GM21390 (cell line): ENCODE results near the gene CTBP2.

Source experiments
- ATAC-seq: cut with Tn5 transposase; IDR thresholded peaks from one replicate; pipeline ENCODE4 v1.9.1; 2021; ENCODE audit not compliant: unreplicated experiment

CTBP2 gene

DNA sequence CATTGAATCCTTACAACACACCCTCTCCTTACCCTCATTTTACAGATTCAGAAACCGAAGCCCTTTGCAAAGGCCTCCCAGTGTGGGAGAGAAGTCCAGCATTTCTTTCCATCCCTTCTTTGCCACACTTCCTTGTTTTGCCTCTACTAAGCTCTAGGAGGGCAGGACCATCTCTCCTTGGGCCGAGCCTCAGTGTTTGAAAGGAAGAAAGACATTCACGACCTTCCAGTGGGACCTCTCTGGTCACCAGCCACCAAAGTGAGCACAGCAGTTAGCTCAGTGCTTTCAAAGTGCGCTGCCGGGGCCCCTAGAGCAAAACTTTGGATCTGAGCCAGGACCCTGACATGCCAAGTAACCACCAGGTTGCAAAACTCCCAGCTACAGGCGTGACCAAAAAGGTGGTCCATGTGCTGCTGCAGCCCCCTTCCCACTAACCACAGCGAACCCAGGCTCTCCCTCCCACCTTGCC, 12.4 kb downstream of the CTBP2 start:
- no peak for ATAC-seq

DNA sequence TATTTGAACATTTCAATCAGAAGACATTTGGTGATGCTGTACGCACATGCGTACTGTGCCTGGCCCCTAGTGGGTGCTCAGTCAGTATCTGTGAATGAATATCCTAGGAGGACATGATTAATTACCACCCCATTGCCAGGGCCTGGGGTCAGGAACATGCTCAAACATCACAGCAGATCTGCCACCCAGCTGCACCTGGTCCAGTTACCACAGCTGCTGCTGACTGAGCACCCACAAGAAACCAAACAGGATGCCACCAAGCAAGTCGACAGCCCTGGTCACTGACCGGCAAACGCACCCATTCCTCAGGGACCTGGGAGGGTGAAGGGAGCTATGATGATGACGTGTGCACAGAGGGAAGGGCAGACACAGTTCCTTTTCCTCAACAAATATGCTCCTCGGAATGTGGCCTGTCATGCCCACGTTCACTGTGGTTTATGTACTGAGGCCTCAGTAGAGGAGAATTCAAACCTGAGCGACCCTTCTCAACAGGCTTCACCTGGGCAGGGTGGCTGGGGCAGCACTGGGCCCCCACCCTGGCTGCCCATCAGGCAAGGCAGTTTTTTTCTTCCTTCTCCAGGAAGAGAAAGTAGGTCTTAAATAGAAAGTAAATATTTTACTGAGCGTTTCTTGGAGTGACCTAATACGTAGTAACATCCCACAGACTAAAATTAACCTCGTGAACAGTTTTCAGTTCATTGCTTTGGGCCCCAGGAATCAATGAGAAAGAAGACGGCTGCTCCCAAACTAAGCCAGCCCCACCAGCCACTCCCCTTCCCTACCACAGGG, 13.4 kb downstream of the CTBP2 start:
- no peak for ATAC-seq

DNA sequence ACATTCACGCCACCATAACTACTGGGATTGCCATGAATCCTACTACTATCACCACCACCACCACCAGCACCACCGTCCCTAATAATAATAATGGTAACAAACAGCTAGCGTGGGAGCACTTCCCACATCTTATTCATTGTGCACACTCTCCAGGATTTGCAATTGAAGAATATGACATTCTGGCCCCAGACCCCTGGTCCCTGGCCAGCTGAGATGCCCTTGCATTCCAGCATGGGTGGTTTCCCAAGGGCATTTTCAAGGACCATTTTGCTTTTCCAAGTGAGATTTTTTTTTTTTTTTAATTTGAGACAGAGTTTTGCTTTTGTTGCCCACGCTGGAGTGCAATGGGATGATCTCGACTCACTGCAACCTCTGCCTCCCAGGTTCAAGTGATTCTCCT, 14.7 kb downstream of the CTBP2 start:
- no peak for ATAC-seq

DNA sequence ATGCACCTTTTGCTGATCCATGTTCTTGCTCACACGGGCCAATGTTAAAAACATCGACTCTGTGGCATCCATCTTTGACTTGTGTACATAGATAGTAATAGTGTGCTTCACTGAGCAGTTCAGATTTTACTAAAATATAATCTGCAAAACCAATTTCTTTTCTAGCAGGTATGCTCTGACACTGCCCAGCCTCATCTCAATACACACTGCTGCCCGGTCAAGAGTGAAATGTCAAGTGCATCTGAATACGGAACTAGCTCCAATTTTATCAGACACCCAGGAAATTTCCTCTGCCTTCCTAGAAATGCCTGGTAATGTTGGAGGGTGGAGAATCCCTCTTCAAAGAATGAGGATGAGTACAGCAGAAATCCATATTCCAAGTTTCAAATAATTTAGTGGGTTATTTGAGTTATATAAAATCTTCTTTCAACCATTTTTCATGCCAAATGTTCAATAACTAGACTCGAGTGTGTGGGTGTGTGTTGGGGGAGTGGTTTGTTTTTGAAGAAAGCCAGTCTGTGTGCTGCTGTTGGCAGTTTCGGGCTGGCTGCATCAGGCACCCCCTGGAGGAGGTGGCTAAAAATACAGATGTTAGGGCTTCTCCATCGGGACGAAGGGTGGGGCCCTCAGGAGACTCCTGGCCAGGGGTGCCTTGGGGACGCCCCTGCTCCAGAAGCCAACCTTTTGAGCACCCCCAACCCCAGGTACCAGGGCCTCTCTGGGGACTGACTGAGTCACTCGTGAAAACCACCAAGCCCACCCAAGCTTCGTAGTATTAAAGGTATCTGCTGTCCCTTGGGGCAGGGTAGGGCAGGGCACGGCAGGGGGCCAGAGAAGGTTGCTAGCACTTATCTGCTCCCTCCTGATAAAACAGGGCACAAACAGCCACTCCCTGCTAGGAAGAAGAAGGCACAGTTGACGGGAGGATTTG, 15.4 kb downstream of the CTBP2 start:
- ATAC-seq, result no peak

DNA sequence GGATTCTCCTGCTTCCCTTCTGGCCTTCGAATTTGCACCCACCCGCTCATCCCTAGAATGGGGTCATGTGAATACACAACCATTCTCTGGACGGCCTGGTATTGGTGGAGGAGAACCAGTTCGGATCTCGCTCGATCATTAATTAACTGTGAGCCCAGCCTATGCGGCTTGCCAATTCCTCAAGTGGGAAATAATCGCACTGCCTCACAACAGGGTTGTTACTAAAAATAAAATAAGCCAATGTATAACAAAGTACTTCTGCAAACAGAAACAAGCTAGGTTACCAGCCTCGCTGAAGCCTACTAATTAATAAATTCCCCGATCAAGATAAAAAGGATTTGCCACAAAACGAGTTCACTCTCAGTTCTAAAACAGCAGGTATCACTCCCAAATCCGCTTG, 16.2 kb downstream of the CTBP2 start:
- ATAC-seq, result no peak

DNA sequence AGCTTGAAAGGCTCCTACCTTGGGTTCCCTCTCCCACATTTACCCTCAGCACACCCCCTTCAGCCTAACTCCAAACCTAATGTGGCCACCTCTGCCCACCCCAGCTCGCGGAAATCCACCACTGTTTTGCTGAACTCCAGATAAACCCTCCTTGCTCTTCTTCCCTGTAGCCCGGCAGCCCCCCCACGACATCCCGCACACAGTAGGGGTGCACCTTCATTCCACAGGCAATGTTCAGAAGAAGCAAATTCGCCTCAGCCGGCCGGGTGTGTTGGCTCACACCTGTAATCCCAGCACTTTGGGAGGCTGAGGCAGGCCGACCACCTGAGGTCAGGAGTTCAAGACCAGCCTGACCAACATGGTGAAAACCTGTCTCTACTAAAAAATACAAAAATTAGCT, 17.4 kb downstream of the CTBP2 start:
- no peak for ATAC-seq

DNA sequence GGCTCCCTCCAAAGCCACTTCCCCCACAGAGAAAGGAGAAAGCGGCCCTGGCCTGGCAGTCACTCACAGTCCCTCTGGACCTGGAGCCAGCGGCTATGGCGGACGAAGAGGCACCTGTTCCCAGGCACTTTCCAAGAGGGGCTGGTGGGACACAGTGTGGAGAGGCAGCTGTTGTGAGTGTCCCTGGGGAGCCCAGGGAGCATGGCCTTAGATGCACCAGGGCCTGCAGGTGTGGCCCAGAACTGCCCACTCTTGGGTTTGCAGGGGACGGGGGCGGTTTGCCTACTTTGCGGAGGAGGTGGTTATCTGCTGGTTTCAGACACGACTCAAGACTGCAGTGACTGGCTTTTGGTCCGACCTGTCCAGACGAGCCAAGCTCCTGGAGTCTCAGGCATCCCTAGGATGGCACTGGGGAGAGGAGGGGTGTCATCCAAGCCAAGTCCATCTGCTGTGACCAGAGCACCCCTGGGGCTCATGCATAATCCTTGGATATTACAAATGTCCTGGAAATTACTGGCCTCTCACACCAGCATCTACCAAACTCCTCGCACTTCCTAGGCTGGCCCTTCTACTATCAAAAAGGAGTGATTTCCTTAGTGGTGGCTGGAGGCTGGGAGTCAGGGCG, 18.4 kb downstream of the CTBP2 start:
- no peak for ATAC-seq

DNA sequence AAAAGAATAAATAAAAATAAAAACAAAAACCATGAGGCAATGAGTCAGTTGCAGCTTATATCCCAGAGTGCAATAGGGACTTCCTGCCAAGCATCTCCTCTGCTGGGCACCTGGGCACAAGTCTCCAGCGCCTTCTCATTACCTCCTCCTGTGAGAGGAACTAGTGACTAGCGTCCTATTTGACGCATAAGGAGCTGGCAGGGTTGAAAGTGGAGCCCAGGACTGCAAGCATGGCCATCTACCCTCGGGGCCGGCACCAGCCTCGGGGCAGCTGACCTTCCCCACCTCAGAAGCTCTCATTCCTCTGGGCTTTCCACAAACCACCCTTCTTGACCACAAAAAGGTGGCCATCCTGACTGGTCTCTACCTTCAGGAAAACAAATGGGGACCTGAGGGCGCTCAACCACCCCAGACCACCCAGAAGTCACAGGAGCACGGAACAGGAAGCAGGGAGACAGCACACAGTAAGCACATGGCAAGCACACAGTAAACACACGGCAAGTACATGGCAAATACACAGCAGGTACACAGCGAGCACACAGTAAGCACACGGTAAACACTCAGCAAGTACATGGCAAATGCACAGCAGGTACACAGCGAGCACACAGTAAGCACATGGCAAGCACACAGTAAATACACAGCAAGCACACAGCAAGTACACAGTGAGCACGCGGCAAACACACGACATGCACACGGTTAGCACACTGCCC, 19.1 kb downstream of the CTBP2 start:
- ATAC-seq, result no peak

DNA sequence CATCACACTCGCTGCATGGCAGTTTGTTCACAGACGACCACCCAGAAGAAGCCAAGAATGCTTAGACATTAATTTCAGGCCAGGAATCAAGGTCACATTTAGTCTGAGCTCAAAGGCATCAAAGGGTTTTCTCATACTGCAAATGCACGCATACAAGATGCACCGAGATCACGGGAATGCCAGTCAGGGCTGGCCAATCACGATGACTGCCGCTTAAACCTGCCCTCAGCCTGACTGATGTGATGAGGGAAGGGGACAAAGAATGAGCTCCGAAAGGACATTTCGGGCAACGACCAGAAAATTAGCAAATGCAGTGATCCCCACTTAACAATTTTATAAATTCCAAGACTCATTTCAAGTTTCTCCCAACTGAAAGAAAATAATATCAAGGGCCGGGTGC, 20.2 kb downstream of the CTBP2 start:
- no peak for ATAC-seq

DNA sequence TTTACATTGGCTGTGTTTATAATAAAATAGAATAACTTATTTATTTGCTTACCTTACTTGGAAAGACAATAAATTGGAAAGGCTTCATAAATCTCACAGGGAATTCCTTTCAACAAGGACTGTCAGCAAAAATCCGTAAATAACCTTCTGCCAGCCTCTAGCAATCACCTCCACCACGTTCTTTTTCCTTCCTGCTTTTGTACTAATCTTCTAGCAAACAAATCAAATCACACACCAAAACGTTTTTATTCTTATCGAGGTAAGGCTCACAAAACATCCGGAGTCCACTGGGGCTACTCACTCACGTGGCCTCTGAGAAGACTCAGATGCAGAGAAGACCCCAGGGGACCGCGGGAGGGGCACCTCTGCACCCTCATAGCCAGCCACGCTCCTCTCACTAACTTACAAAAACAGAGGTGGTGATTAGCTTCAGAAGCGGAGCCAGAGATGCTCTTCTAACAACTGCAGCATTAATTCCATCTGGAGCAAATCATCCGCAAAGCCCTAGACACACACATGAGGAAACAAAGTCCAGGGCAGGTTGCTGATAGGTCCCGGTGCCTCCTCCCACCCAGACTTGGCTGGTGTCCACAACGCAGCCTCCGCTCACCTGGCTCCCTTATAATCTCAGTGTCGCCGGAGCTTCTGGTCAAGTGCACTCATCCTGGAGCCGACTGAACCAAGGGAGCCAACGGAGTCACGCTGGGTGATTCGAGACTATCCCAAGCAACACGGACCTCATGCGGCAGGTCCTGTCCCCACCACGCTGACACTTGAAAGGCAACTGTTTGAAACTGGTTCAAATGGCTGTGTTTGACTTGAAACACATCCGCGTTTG, 22.5 kb downstream of the CTBP2 start:
- no peak for ATAC-seq

DNA sequence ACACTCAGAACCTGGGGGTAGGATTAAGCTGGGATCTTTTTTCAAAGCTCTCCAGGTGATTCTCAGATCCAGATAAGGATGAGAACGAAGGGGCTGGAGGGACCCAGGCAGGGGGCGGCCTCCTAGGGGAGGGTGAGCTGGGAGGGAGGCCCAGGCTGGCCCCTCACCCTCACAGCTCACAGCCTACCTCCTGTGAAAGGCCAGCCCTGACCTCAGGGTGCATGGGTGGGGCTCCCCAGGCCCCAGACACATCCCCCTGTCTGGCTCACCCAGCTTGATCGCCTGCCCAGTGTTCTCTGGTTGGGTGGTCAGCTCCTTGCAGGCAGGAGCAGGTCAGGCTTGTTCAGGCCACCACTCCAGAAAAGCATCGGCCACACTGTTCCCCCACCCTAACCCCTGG, 24.3 kb downstream of the CTBP2 start:
- ATAC-seq, result no peak

DNA sequence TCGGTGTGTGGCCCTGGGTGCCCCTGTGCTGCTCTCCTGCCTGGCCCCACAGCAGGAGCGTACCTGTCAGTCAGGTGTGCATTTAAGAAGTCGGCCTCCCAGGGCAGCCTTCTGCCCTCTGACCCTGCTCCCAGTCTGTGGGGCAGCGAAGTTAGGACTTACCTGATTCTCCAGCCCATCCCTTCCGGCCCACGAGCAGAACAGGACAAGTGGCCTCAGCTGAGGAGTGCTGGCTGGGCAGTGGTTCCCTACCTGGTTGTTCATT, 24.7 kb downstream of the CTBP2 start:
- ATAC-seq, result no peak

DNA sequence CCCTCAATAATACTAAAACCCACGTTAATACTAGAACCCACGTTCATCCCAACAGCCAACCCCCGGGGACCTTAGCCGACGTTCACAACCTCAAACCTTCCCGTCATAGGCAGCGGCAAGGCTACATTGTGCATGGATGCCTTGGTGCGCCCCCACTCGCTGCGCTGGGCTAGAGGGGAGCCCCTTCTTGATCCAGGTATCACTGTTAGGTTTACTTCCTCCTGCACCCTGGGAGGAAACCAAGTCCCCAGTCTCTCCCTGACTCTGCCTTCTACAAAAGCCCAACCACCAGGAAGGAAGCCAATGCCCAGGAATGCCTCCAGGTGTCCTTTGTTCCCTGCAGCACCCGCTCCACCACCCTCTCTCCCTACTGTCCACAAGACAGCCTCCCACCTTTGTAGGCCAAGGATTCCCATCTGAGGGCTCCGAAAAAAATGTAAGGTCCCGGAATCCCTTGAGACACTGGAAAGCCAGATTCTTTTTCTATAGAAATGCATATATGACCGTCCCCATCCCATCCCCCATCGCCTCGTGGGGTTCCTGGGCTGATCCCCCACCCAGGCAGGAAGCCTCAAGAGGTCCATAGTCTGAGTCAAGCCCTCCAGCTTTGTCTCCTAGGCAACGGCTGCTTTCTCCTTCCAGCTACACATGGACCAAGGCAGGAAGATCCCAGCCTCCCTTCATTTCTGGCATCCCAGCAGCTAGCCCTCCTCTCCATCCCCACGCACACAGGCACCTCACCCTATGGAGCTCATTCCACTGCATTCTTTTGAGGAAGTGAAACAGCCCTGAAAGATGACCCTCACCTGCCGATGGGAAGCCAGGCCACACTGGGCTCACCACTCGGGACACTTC, 25.2 kb downstream of the CTBP2 start:
- no peak for ATAC-seq

DNA sequence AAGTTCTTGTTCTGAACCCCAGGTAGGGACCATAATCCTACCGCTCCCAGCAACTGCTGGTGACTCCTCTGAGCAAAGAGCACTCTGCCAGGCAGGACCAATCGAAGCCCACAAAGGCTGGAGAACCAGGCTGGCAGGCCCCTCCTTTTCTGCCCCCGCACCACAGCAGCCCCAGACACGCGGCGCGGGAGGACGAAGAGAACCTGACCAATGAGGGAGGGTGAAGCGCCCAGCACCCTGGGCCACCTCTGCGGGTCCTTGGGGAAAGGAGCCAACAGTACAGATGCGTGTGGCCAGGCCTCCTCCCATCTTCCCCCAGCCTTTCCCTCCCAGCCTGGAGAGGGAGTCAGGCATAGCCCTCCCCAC, 25.9 kb downstream of the CTBP2 start:
- ATAC-seq, result no peak

DNA sequence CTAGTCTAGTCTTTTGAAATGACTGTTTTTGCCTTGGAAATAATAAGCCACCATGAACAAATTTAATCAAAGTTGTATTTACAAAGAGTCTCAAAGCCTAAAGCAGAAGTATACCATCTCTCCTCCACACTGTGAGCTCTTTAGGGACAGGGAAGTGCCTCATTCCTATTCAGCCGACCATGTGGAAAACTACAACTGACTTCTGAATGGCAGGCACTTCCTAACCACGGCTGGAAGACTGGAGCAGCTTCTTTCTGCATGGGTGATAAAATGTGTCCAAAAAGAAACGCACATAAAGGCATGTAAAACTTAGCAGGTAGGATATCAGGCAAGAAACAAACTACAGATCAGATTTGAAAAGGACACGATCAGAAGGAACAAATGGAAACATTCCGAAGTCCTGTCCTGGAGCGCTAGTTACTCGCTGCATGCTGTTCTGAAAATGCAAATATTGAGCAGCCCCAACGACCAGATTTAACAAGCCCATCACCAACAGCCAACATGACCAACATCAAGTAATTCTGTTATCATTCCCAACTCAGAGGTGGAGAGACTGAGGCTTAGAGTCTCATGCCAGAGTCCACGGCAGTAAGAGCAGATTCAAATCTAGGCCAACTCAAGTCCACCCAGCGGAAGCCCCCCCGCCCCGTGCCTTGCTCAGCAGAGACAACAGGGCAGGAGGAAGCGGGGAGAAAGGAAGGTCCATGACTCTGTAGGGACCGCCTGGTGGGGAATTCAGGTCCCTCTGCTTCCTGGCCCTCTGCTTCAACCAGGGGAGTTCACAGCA, 26.5 kb downstream of the CTBP2 start:
- no peak for ATAC-seq

DNA sequence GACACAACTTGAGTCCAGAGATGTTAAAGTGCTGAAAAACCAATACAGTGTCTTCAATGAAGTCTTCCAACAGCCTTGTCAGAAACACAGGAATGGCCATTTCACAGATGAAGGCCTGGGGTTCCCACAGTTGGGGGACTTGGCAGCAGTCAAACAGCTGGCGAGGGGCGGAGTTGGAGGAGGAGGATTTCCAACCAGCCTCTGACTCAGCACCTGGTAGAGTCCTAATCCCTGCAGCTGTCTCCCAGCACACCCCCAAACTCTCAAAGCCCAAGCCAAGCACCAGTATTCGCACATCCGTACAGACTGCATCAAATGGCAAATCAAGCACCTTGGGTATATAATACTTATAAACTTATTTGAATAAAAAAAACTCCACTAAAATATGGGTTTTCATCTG, 28.0 kb downstream of the CTBP2 start:
- no peak for ATAC-seq

DNA sequence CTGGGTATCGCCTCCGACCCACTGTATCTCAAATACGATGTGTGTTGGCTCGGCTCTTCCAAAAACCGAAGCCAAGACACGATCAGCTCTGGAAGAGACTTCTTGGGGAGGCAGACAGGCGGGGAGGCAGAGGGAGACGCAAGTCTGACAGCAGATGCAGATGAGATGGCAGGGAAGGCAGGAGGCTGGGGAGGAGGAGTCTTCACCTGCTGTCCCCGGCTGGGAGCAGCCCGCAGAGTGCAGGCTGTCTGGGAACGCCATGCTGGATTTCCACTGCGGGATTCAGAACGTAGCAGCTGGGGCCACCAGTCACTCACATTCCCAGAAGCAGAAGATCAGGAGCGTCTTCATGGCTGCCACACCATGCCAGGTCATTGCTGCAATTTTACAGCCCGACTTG, 29.4 kb downstream of the CTBP2 start:
- ATAC-seq, result no peak

DNA sequence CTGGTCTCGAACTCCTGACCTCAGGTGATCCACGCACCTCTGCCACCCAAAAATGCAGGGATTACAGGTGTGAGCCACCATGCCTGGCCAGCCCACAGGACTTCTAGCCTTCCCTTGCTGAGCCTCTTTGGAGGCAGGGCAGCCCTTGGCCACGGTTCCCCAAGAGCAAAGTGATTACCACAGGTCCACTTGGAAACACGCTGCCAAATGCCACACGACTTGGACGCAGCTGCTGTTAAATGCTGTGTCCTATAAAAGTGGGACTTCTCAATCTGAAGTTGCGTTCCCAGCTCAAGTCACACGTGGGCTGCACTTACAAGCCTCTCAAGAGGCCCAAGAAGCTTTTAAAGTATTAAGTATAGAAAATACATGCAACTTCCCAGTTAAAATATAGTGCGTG, 30.1 kb downstream of the CTBP2 start:
- no peak for ATAC-seq

DNA sequence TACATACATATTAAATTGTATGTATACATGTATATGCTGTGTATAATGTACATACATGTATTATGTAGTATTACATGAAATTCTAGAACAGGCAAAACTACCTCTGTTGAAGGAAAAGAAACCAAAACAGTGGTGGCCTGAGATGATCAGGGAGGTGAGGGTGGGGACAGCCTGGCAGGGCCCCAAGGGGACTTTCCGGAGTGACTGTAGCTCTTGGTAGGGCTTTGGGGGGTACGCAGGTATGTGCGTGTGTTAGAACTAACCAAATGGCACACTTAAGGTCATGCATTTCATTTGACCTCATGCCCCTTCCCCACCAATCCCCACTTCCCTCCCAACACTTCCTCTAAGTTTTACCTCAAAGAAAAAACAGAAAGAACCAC, 31.3 kb downstream of the CTBP2 start:
- no peak for ATAC-seq
